ENCODE results near the gene SSBP3.

DNA sequence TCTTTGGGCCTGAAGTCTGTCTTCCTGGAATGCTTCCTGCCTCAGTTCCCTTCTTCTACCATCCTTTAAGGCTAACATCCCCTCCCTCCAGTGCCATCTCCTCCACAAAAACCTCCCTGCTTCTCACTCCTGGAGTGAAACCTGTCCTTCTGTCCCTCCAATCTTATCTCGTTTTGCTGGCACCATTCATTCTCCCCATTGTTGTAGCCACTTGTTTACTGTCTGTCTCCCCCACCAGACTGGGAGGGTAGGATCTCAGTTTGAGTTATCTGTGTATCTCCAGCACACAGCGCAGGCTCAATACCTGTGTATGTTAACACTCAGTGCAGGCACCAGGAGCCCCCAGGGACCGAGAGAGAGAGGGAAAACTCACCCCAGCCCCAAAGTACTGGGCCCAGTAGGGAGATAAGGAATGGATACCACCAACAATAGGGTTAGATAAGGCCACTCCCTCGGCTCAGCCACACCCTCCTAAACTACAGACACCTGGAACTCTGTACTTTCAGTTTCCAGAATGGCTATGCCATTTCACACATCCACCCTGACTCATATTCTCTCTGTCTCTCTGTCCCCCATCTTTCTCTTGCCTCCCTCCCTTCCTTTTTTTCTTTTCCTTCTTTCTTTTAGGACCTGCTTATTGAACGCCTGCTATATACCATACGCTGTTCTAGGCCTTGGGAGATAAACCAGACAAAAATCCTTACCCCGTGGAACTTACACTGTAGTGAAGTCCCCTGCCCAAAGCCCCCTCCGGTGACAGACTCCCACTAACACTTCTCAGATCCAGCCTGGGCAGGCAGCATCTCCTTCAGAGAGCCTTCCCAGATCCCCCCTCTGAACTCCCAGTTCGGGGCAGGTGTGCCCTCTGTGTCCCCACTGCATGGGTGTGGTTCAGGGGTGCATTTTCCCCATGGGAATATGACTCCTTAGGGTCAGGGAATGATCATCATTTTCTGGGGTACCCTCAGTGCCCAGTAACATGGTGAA lies 3.3 kb upstream of the SSBP3 start:
- TF ChIP-seq EZH2phosphoT487 (IDR thresholded peaks at IDR 0.05; ENCODE audit: borderline replicate concordance, low read depth, low read length) = no peak
- TF ChIP-seq, protein P1, sequence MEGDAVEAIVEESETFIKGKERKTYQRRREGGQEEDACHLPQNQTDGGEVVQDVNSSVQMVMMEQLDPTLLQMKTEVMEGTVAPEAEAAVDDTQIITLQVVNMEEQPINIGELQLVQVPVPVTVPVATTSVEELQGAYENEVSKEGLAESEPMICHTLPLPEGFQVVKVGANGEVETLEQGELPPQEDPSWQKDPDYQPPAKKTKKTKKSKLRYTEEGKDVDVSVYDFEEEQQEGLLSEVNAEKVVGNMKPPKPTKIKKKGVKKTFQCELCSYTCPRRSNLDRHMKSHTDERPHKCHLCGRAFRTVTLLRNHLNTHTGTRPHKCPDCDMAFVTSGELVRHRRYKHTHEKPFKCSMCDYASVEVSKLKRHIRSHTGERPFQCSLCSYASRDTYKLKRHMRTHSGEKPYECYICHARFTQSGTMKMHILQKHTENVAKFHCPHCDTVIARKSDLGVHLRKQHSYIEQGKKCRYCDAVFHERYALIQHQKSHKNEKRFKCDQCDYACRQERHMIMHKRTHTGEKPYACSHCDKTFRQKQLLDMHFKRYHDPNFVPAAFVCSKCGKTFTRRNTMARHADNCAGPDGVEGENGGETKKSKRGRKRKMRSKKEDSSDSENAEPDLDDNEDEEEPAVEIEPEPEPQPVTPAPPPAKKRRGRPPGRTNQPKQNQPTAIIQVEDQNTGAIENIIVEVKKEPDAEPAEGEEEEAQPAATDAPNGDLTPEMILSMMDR (conservative IDR thresholded peaks at IDR 0.05; ENCODE audit: low read length) = no peak
